HEK293 (cell line): ENCODE data around the gene RORB.

Experiments
- CTCF ChIP-seq: fragments of 450-650 bp; formaldehyde crosslinking; IDR thresholded peaks from 2 replicates; pipeline ENCODE4 v1.5.1; 2016; ENCODE audit warnings: missing biosample characterization, missing genetic modification characterization
- TCF7L2 ChIP-seq: IDR thresholded peaks from 2 replicates; pipeline ENCODE4 v1.6.1; 2011; ENCODE audit warnings: low read depth, mild to moderate bottlenecking, inconsistent platforms, low read length, moderate library complexity, borderline replicate concordance
- ZBTB1 ChIP-seq: fragments of 450-650 bp; formaldehyde crosslinking; IDR thresholded peaks from 2 replicates; pipeline ENCODE4 v1.5.1; 2016; ENCODE audit warnings: missing biosample characterization, missing genetic modification characterization
- ZFP41 ChIP-seq: fragments of 450-650 bp; formaldehyde crosslinking; IDR thresholded peaks from 2 replicates; pipeline ENCODE4 v1.5.1; 2016; ENCODE audit warnings: missing biosample characterization, missing genetic modification characterization, borderline replicate concordance

- TF ChIP-seq CTCF (no peak), ZFP41 (tag by site-specific recombination) (no peak), TCF7L2 (no peak), ZBTB1 (tag by site-specific recombination) (no peak)
These were observed 221.6 kb downstream of the RORB start for GRCh38 chr9:74718709-74719108.
